HG03521 (cell line): Measurements from ENCODE around the gene ARIH2.

Experiments used
- ATAC-seq: cut with Tn5 transposase; IDR thresholded peaks from one replicate; pipeline ENCODE4 v1.9.1; 2021; ENCODE audit warnings: mild to moderate bottlenecking, moderate library complexity; ENCODE audit not compliant: unreplicated experiment

ARIH2 gene

GRCh38 chr3:49017229-49017970 lies 98.8 kb downstream of the ARIH2 start:
- no peak for ATAC-seq

- ATAC-seq: no peak
Observed at GRCh38 chr3:49017971-49018706, 99.5 kb downstream of the ARIH2 start, which contains the start of gene DALRD3. TSS of gene DALRD3 (minus strand) at chr3:49018580. CDS start at chr3:49018564, 16 bp downstream.

- ATAC-seq: no peak
Observed at GRCh38 chr3:49018707-49019006, 100.0 kb downstream of the ARIH2 start.

- no peak for ATAC-seq
Observed at GRCh38 chr3:49019941-49020329, 101.3 kb downstream of the ARIH2 start.

GRCh38 chr3:49020330-49021212 lies 101.9 kb downstream of the ARIH2 start:
- ATAC-seq: no peak

- peak; percentile 47 for ATAC-seq
Observed at GRCh38 chr3:49021213-49021812, 102.7 kb downstream of the ARIH2 start.

- ATAC-seq: peak; percentile 49
Observed at GRCh38 chr3:49021813-49022687, 103.4 kb downstream of the ARIH2 start, which contains the start of gene NDUFAF3. TSS of gene NDUFAF3 (plus strand) at chr3:49022121. CDS start at chr3:49022145, 24 bp downstream.

GRCh38 chr3:49022688-49023171 lies 104.1 kb downstream of the ARIH2 start:
- ATAC-seq: no peak

GRCh38 chr3:49023775-49024174 lies 105.1 kb downstream of the ARIH2 start:
- no peak for ATAC-seq

GRCh38 chr3:49024449-49024848 lies 105.8 kb downstream of the ARIH2 start:
- ATAC-seq: no peak

GRCh38 chr3:49025005-49025792 lies 106.6 kb downstream of the ARIH2 start:
- no peak for ATAC-seq

- ATAC-seq: no peak
Observed at GRCh38 chr3:49025793-49026520, 107.3 kb downstream of the ARIH2 start.

- ATAC-seq: no peak
Observed at GRCh38 chr3:49026536-49026935, 107.9 kb downstream of the ARIH2 start.

- no peak for ATAC-seq
Observed at GRCh38 chr3:49027634-49028033, 109.0 kb downstream of the ARIH2 start.

- no peak for ATAC-seq
Observed at GRCh38 chr3:49028298-49028672, 109.6 kb downstream of the ARIH2 start.

- peak; percentile 88 for ATAC-seq
Observed at GRCh38 chr3:49028673-49029562, 110.3 kb downstream of the ARIH2 start, which contains the start of gene IMPDH2. TSS of gene IMPDH2 (minus strand) at chr3:49029398. CDS start at chr3:49029350, 48 bp downstream.

- ATAC-seq: no peak
Observed at GRCh38 chr3:49029563-49029884, 110.9 kb downstream of the ARIH2 start.
